ENCODE results near the gene LSAMP. TPM values are rescaled to one million over a fixed set of nuclear protein-coding genes. Genes with fewer than 3 reads are reported as not detected.

Gene LSAMP
- total RNA-seq, 1 donor from 2014 or later = 0.07 TPM

DNA sequence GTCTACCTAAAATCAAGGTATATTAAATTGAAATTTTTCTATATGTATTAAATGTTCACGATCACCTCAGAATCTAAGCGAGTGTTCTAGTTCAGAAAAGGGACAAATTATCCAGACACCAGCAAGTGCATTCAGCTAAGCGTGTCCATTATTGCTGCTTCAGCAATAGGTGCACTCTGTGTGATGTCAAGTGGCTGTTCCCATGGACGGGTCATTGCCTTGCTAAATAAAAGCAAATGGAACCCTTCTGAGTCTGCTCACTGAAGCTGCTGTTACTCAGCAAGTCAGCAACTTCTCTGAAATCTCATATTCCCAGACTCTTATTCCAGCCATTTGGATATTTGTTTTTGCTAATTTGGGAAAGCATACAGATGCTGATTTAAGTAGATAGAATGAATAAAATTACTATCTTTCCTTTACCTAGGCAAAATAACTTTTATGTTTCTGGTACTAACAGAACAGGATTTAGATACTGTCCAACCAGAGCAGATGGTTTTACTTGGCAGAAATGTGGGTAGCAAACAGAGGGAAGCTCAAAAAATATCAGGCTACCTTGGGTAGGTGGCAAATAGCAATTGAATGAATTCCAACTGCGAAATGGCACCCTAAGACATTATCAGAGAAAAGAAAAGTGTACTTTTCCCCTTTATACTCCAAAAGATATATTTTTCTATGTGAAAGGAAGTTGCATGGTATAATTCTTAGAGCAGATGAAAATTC is 415.0 kb downstream of the LSAMP start:
- no peak for DNase-seq (ENCODE audit: low read depth, low spot score)

DNA sequence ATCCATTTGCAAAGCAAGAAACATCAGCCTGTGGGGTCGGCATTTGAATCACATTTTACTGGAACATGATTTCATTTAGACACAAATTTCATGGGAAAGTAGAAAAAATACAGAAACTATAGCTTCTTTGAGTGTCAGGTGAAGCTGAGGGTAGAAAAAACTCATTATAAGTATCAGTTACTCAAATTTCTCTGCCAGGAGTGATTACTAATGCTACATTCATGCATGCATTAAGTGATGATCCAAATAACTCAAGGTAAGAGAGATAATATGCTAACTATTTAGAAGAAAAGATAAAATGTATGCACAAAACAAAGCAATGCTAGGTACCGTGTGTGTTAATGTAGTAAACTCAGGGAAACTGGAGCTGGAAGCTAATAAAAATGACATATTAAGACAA is 416.0 kb downstream of the LSAMP start:
- no peak for DNase-seq (ENCODE audit: low read depth, low spot score)

- DNase-seq (ENCODE audit: low read depth, low spot score) = no peak
Observed at GRCh38 chr3:116028157-116028556, 417.1 kb downstream of the LSAMP start.

- no peak for DNase-seq (ENCODE audit: low read depth, low spot score)
Observed at GRCh38 chr3:116020989-116021388, 424.3 kb downstream of the LSAMP start.

- DNase-seq (ENCODE audit: low read depth, low spot score) = no peak
Observed at GRCh38 chr3:116020495-116020894, 424.8 kb downstream of the LSAMP start.

DNA sequence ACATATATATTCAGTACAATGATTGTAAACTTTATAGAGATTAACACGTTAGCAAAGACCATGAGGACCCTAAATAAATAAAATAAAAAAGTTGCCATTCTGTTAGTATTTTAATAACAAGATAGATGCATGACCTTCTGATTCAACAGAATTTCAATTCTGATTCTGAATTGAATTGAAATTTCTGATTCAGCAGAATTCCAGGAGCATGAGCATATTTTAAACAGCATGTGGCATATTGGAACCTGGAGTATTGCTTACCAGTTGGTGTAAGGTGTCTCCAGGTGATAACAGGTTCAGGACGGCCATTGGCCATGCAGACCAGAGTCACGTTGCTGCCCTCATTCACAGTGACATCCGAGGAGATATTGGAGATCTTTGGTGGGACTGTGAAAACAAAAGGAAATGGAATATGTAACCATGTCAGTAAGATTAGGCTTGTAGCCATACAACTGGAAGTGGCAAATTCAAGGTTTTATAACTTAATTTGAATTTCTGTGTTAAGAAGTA is 426.0 kb downstream of the LSAMP start:
- no peak for DNase-seq (ENCODE audit: low read depth, low spot score)

- no peak for DNase-seq (ENCODE audit: low read depth, low spot score)
Observed at GRCh38 chr3:116018646-116019045, 426.6 kb downstream of the LSAMP start.

- DNase-seq (ENCODE audit: low read depth, low spot score) = no peak
Observed at GRCh38 chr3:116015931-116016330, 429.4 kb downstream of the LSAMP start.

GRCh38 chr3:116007000-116007399 is 438.3 kb downstream of the LSAMP start:
- DNase-seq (ENCODE audit: low read depth, low spot score) = no peak

DNA sequence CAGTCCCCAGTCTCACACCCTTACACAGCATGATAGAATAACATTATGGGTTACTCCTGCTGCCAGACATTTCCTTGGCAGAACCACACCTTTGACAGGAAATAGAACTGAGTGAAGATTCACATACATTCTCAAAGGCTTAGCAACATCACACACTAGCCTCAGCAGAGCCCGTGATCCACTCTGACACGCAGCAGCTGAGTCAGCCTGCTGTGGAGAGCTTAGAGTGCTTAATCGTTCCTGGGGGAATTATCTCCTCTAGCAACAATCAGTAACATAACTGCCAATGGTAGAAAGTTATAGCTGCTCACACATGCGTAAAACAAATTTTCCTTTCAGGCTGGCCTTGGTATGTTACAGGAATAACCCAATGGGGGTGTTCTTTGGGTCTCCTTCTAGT is 439.9 kb downstream of the LSAMP start:
- no peak for DNase-seq (ENCODE audit: low read depth, low spot score)

DNA sequence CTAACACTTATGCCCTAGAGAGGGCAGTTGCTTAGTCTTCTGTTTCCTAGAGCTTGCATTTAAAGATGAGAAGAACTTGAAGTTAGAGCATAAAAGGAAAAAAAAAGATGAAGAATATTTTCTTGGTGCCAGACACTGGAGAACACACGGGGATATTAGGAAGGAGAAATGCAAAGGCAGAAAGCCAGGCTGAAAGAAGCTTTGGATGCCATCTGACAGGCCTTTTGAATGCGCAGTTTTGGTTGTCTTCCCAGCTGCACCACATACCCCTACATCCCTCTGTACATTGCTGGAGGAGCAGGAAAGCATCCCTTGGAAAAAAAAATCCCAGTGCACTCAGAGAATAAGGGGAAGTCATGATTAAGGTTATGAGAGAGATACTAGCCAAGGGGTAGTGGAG is 443.1 kb downstream of the LSAMP start:
- no peak for DNase-seq (ENCODE audit: low read depth, low spot score)

- no peak for DNase-seq (ENCODE audit: low read depth, low spot score)
Observed at GRCh38 chr3:116001151-116001621, 444.1 kb downstream of the LSAMP start.

GRCh38 chr3:116000311-116000710 is 445.0 kb downstream of the LSAMP start:
- no peak for DNase-seq (ENCODE audit: low read depth, low spot score)

DNA sequence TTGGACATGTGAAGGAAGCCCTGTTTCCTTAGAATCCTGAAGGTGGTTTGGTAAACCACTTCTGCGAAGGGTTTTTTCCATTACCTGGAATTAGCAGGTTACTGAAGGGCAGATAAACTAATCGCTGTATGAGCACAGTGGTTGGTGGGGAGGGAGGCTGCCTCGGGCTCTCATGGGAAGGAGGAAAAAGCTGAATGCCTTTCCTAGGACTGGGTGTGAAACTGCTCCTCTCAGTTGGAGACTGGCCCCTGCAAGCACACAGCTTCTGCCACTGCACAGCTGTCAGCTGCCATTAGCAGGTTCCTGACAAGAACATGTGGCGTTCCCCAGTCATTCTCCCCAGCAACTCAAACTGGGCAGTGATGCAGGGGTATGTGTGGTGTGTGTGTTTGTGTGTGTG is 445.7 kb downstream of the LSAMP start:
- no peak for DNase-seq (ENCODE audit: low read depth, low spot score)

- DNase-seq (ENCODE audit: low read depth, low spot score) = no peak
Observed at GRCh38 chr3:115999001-115999585, 446.2 kb downstream of the LSAMP start.

- no peak for DNase-seq (ENCODE audit: low read depth, low spot score)
Observed at GRCh38 chr3:115996420-115997108, 448.7 kb downstream of the LSAMP start.

GRCh38 chr3:115990669-115991068 is 454.6 kb downstream of the LSAMP start:
- no peak for DNase-seq (ENCODE audit: low read depth, low spot score)

GRCh38 chr3:115989684-115990421 is 455.4 kb downstream of the LSAMP start:
- DNase-seq (ENCODE audit: low read depth, low spot score) = no peak

- no peak for DNase-seq (ENCODE audit: low read depth, low spot score)
Observed at GRCh38 chr3:115986555-115987207, 458.6 kb downstream of the LSAMP start.

DNA sequence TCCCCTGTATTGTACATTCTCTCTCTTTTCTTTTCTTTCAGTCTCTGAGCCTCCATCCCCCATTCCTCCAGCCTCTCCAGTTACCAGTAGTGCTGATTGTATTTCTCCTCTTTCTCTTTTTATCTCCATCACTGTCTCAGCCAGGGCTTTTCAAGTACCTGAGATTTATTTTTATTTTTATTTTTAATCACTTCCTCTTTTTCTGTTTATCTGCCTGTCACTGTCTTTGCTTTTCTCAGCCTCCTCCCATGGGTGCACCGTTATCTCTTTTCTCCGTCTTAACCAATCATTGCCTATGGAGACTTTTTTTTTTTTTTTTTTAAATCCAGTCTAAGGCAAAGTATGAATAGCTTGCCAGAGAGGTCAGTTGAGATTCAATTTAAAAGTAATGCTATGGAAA is 462.7 kb downstream of the LSAMP start:
- DNase-seq (ENCODE audit: low read depth, low spot score) = no peak

GRCh38 chr3:115982108-115982507 is 463.2 kb downstream of the LSAMP start:
- no peak for DNase-seq (ENCODE audit: low read depth, low spot score)

All from pulmonary artery endothelial cell (primary cell).